ENCODE results near the gene FREY1.

DNA sequence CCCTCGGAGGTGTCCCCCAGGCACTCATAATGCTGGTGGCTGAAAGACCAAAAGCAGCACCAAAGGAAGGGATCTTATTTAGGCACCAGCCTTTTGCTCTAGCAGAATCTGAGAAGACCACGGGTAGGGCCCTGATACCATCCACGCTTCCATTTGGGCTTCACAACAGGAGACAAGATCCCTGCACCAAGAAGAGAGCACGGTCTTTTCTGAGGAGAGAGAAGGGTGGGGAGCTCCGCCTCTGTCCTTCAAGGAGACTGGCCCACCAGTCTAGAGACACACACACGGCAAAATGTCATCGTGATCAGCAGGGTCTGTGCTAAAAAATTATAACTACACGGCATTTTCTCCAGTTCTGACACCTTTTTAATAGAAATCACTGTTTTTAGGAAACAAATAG is 25.1 kb upstream of the FREY1 start:
- TF ChIP-seq CTCF (IDR thresholded peaks at IDR 0.05): no peak
- no peak for TF ChIP-seq EP300 (IDR thresholded peaks at IDR 0.05)

All from esophagus muscularis mucosa (tissue), 3 donors.